ENCODE results near the gene TBC1D1. TPM values are rescaled to one million over a fixed set of nuclear protein-coding genes. Genes with fewer than 3 reads are reported as not detected.

TBC1D1 gene
- total RNA-seq, 2 donors from 2014 or later, result 58.0 to 68.7 TPM

DNA sequence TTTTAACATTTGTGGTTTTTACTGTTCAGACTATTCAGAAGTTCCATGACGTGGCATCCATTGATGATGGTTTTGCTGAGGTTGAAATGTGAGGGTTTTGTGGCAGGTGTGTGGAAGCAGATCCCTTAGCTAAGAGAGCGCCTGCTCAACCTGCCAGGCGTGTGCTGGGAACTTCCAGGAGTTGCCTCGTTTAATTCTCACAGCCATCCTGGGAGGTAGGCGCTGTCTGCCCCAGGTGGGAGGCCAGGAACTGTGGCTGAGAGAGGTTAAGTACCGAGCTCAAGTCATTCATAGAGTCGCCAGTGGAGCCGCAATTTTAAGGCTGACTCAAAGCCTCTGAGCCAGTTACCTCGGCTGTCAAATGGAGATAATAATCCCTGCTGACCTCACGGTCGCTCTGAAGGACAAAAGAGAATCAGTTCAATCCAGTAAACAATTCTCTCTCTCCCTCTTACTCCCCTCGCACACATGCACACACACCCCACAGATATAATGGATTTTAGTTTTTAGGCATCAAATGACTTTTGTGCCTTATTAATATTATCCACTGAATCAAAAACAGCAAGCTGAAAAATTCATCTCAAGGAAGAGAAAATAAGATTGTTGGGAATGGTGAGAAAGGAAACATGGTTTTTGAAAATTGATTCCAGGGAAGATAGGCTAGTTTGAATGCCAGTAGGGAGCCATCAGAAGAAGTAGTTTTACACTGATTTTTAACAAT lies 240.6 kb downstream of the TBC1D1 start:
- peaks cover 71% of the 10 kb centered on the region for H3K4me1 Mint-ChIP-seq (ENCODE audit: low read depth)
- peak overlapping the region; percentile 83 to 92 for H3K4me3 Mint-ChIP-seq
- H3K36me3 Mint-ChIP-seq (ENCODE audit: insufficient read depth in 2 of 2), result peaks cover 8 to 10% of the 10 kb centered on the region in 2 donors
- ATAC-seq (replicated peaks in 1 of 2), result peak; percentile 56 to 58
- H3K27ac Mint-ChIP-seq, result peak overlapping the region; percentile 99
- no peaks in the 10 kb centered on the region for H3K27me3 Mint-ChIP-seq (ENCODE audit: low read depth)
- peak; percentile 78 to 85 for DNase-seq
- H3K9me3 Mint-ChIP-seq, result no peaks in the 10 kb centered on the region

DNA sequence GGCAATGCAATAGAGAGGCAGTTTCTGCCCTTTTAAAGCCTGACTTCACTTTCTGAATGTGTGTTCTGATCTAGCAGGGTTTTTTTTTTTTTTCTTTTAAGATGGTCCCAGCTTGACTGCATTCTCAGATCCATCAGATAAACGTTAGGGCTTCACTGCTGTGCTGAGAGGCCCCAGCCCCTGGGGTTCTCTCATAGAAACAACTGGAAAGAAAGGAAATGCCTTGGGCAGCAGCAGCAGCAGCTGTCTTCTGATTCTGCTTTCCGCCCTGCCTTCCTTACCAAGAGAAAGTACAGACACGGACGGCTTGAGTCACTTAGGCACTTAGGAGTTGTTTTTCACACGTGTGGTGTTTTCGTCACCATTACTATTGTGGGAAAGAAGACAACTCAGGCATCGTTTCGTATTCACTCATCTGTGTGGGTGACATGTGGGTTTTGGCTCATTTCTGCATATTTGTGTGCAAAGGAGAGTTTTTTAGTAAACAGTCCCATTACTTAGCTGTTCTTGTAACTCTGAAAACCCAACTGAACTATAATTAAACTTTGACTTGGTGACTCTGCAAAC lies 241.3 kb downstream of the TBC1D1 start:
- Mint-ChIP-seq H3K36me3 (ENCODE audit: insufficient read depth in 2 of 2) (peaks cover 8 to 9% of the 10 kb centered on the region in 2 donors), H3K27me3 (ENCODE audit: low read depth) (no peaks in the 10 kb centered on the region), H3K9me3 (no peaks in the 10 kb centered on the region)

DNA sequence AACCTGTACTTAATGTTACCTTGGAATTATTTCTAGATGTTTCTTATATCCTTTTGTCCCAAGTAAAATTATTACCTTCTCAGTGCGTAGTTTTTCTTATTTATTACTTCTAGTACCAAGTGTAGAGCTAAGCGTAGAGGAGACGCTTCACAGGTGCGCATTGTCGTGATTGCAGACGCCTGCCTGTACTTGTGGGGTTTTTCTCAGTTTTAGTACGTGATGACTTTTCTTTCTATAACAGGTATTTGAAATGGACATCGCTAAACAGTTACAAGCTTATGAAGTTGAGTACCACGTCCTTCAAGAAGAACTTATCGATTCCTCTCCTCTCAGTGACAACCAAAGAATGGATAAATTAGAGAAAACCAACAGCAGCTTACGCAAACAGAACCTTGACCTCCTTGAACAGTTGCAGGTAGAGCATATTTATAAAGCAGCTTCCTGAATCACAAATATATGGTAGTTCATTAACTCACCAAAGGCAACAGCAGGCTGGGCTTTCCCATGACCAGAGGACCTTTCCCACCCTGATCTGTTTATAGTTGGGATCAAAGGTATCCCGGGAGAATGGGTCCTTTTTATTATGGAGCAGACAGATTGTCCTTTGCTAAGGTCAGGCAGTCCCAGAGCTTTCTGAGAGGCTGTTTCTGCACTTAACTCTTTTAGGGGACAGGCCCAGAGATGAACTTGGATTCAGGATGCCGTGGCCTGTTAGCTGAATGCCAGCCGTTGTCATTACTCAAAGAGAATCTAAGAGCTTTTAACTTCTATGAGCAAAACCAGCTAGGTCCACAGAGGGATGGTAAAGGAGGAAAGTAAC lies 242.2 kb downstream of the TBC1D1 start:
- H3K27ac Mint-ChIP-seq, result peak overlapping the region; percentile 99
- no peaks in the 10 kb centered on the region for H3K27me3 Mint-ChIP-seq (ENCODE audit: low read depth)
- ATAC-seq (replicated peaks in 1 of 2) (no peak), DNase-seq (no peak)
- no peaks in the 10 kb centered on the region for H3K9me3 Mint-ChIP-seq
- H3K4me3 Mint-ChIP-seq, result peak overlapping the region; percentile 83 to 92
- H3K4me1 Mint-ChIP-seq (ENCODE audit: low read depth), result peaks cover 62% of the 10 kb centered on the region
- H3K36me3 Mint-ChIP-seq (ENCODE audit: insufficient read depth in 2 of 2), result peaks cover 9% of the 10 kb centered on the region in 2 donors

More for the DNA sequence above, 241.3 kb downstream of the TBC1D1 start:
- peak; percentile 61 to 64 for ATAC-seq (replicated peaks in 1 of 2)
- Mint-ChIP-seq H3K4me1 (ENCODE audit: low read depth) (peaks cover 65% of the 10 kb centered on the region), H3K27ac (peak overlapping the region; percentile 99), H3K4me3 (peak overlapping the region; percentile 83 to 92)
- DNase-seq, result peak; percentile 83 to 85

DNA sequence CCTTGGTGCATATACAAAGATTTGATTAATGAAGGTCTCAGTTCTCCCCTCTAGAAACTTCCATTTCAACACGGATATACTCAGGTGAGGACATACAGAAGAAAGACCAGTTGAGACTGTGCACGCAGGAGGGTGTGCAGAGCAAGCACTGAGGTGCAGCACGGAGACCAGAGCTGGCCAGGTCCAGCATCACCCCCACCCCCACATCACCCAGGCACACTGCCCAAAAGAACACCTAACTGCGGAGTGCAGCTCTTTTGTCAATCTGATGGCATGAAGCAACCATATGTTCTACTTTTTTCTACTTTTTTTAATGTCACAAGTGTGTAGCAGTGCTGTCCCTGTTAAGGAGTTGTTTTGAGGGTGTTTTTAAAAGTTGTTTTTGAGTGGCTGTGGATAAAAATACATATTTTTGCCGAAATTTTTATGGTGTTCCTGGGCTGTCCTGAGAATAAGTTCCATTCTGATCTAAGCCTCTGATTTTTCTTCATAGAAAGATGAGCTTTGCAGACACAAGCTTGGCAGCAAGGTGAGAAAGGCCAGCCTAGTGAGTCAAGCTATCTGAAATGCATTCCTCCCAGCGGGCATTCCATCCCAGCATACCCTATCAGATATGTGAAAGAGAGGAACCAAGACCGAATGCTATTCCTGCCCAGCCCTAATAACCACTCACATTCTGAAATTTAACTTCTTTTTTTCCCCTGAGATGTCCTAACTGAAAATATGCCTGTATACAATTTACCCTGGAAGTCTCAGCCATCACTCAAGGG lies 243.0 kb downstream of the TBC1D1 start:
- Mint-ChIP-seq H3K4me1 (ENCODE audit: low read depth) (peaks cover 62% of the 10 kb centered on the region), H3K4me3 (no peak overlapping the region), H3K36me3 (ENCODE audit: insufficient read depth in 2 of 2) (peaks cover 11 to 13% of the 10 kb centered on the region in 2 donors), H3K27ac (peak overlapping the region; percentile 10), H3K27me3 (ENCODE audit: low read depth) (no peaks in the 10 kb centered on the region), H3K9me3 (no peaks in the 10 kb centered on the region)
- ATAC-seq (replicated peaks in 1 of 2) (no peak), DNase-seq (no peak)

DNA sequence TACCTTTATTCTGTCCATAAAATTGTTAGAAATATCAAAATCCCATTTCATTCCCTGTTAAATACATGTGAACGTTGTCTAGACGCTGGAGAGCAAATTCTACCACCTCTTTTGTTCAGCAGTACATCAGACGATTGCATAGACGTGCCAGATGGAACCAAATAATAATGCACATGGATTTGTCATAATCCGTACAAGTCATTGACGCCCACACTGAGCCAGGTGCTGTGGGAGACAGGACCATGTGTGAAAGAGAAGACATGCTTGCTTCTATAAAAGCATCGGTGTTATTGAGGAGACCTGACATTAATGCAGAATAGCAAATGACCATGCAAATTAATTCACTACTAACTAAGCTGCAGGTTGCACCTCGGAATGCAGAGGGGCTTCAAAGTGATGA lies 244.3 kb downstream of the TBC1D1 start:
- Mint-ChIP-seq H3K4me1 (ENCODE audit: low read depth) (peaks cover 54% of the 10 kb centered on the region), H3K27ac (no peak overlapping the region)

DNA sequence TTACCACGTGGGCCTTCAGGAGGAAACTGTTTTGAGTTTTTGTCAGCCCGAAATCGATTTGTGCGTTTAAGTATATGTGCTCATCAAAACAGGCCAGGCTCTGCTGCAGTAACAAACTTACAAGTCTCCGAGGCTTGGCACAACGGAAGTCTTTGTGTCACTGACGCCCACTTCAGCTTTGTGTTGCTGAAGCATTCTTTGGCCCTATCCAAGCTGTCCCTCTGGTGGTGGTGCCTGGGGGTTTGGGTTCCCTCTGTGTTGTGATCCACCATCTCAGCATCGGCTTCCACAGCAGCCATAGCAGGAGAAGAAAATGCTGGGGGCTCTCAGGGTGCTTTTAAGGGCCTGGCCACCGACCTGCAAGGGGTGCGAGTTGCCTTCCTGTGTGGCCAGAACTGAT lies 245.7 kb downstream of the TBC1D1 start:
- no peaks in the 10 kb centered on the region for H3K27me3 Mint-ChIP-seq (ENCODE audit: low read depth)
- no peaks in the 10 kb centered on the region for H3K9me3 Mint-ChIP-seq
- DNase-seq, result no peak
- peaks cover 40% of the 10 kb centered on the region for H3K4me1 Mint-ChIP-seq (ENCODE audit: low read depth)
- H3K4me3 Mint-ChIP-seq, result no peak overlapping the region
- peaks cover 15 to 21% of the 10 kb centered on the region in 2 donors for H3K36me3 Mint-ChIP-seq (ENCODE audit: insufficient read depth in 2 of 2)
- no peak for ATAC-seq (replicated peaks in 1 of 2)
- no peak overlapping the region for H3K27ac Mint-ChIP-seq

More for the DNA sequence above, 244.3 kb downstream of the TBC1D1 start:
- DNase-seq (no peak), ATAC-seq (replicated peaks in 1 of 2) (no peak)
- H3K36me3 Mint-ChIP-seq (ENCODE audit: insufficient read depth in 2 of 2), result peaks cover 15 to 21% of the 10 kb centered on the region in 2 donors
- no peak overlapping the region for H3K4me3 Mint-ChIP-seq
- no peaks in the 10 kb centered on the region for H3K9me3 Mint-ChIP-seq
- no peaks in the 10 kb centered on the region for H3K27me3 Mint-ChIP-seq (ENCODE audit: low read depth)

DNA sequence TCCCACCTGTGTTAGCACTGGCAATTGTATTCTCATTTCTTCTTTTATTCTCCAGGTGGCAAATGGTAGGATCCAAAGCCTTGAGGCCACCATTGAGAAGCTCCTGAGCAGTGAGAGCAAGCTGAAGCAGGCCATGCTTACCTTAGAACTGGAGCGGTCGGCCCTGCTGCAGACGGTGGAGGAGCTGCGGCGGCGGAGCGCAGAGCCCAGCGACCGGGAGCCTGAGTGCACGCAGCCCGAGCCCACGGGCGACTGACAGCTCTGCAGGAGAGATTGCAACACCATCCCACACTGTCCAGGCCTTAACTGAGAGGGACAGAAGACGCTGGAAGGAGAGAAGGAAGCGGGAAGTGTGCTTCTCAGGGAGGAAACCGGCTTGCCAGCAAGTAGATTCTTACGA lies 246.2 kb downstream of the TBC1D1 start:
- H3K4me1 Mint-ChIP-seq (ENCODE audit: low read depth), result peaks cover 40% of the 10 kb centered on the region
- H3K9me3 Mint-ChIP-seq, result no peaks in the 10 kb centered on the region
- no peak for ATAC-seq (replicated peaks in 1 of 2)
- no peak overlapping the region for H3K27ac Mint-ChIP-seq
- H3K4me3 Mint-ChIP-seq, result no peak overlapping the region
- peaks cover 15 to 21% of the 10 kb centered on the region in 2 donors for H3K36me3 Mint-ChIP-seq (ENCODE audit: insufficient read depth in 2 of 2)
- no peaks in the 10 kb centered on the region for H3K27me3 Mint-ChIP-seq (ENCODE audit: low read depth)
- no peak for DNase-seq

DNA sequence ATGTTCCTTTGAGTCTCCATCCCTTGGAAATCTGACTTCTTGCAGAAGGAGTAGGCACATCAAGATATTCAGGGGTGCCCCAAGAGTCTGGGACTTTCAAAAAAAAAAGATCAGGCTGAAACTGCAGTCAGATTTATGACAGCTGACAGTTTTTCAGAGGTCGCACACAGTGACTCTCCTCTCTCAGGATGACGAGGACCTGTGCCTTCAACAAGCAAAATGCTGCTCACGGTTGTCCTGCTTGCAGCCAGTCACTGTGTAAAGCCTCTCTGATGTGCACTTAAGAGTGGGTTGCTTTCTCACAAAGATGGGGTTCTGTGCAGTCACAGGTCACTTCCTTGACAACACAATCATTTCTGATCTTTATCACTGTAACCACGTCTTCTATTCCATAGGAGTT lies 247.5 kb downstream of the TBC1D1 start:
- DNase-seq (no peak), ATAC-seq (replicated peaks in 1 of 2) (peak; percentile 51 to 79)
- peaks cover 32% of the 10 kb centered on the region for H3K4me1 Mint-ChIP-seq (ENCODE audit: low read depth)
- H3K27ac Mint-ChIP-seq, result peak overlapping the region; percentile 55
- H3K4me3 Mint-ChIP-seq, result no peak overlapping the region
- H3K36me3 Mint-ChIP-seq (ENCODE audit: insufficient read depth in 2 of 2), result peaks cover 13 to 17% of the 10 kb centered on the region in 2 donors
- H3K9me3 Mint-ChIP-seq, result no peaks in the 10 kb centered on the region
- H3K27me3 Mint-ChIP-seq (ENCODE audit: low read depth), result no peaks in the 10 kb centered on the region

DNA sequence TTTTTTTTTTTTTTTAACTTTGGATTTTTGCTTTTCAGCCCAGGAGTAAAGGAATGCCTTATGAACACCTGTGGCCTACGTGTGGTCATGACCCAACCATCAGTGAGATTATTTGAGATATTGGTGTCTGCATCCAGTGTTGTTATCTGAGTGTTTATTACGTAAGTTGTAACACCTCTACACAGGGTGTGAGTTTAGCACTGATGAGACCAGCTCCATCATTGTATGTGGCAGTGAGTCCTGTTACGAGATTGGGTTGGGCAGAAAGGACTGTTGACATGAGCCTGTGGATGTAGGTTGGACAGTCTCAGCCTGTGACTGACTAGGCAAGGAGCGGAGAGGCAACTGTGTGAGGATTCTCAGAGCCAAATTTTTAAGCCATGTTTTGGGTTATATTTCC lies 248.3 kb downstream of the TBC1D1 start:
- H3K27me3 Mint-ChIP-seq (ENCODE audit: low read depth), result no peaks in the 10 kb centered on the region
- DNase-seq (no peak), ATAC-seq (replicated peaks in 1 of 2) (no peak)
- H3K36me3 Mint-ChIP-seq (ENCODE audit: insufficient read depth in 2 of 2), result peaks cover 9 to 14% of the 10 kb centered on the region in 2 donors
- no peak overlapping the region for H3K4me3 Mint-ChIP-seq
- no peaks in the 10 kb centered on the region for H3K9me3 Mint-ChIP-seq
- peaks cover 25% of the 10 kb centered on the region for H3K4me1 Mint-ChIP-seq (ENCODE audit: low read depth)
- no peak overlapping the region for H3K27ac Mint-ChIP-seq

DNA sequence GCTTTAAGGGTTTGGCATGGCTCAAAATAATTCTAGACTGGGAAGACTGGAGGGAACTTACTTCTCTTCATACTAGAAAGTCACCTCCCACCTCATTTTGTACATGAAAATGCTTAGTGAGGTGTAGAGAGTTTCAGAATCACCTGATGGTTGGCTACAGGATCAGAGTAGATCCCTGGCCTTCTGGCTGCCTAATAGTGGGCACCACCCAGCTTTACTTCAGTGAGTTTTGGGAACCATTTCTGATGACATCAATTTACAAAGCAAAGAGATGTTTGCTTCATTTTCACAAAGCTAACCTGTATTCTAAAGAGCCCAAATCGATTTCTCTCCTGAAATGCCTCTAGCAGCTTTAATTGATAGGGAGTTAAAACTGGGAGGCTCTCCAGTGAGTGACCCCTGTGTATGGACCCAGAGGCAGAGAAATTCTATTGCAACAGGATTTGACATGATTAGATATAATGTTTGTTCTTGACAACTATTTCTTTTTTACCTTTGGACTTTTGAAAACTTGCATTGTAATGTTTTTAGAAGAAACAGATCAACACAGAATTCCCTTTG lies 249.8 kb downstream of the TBC1D1 start:
- Mint-ChIP-seq H3K36me3 (ENCODE audit: insufficient read depth in 2 of 2) (peaks cover 8 to 14% of the 10 kb centered on the region in 2 donors), H3K27me3 (ENCODE audit: low read depth) (no peaks in the 10 kb centered on the region), H3K4me3 (no peak overlapping the region), H3K27ac (peak overlapping the region; percentile 14), H3K4me1 (ENCODE audit: low read depth) (peaks cover 25% of the 10 kb centered on the region), H3K9me3 (no peaks in the 10 kb centered on the region)
- DNase-seq (no peak), ATAC-seq (replicated peaks in 1 of 2) (no peak)

DNA sequence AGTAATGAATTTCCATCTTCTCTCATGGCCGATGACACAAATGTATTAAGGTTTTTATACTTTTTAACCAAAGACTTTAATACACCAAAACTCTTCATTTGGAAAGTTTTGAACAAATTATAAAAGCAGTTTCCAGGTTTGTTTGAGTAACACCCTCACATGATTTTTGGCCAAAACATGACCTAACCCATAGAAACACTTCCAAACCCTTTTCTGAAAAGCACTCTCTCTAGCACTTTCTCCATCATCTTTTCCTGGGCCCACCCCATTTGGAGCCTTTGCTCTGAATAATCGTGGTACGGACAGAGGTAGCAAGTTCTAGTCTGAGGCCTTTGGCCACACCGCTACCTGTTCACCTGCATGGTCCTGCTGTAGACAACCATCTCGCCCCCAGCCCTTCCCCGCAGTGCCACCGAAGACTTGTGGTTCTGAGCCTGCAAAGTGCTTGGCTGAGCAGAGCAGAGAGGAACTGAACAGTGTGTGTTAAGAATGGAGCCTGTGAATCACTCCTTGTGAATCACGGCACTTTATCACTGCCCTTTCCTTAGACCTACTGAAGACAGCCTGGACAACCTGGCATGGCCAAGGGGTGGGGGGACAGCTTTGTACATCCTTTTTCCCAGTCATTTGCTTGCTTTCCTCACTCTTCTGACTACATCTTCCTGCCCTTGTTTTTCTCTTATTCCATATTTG lies 251.1 kb downstream of the TBC1D1 start:
- Mint-ChIP-seq H3K4me1 (ENCODE audit: low read depth) (peaks cover 25% of the 10 kb centered on the region), H3K4me3 (peak overlapping the region in 1 of 2 donors; percentile 61), H3K27ac (peak overlapping the region; percentile 85), H3K9me3 (no peaks in the 10 kb centered on the region), H3K27me3 (ENCODE audit: low read depth) (no peaks in the 10 kb centered on the region), H3K36me3 (ENCODE audit: insufficient read depth in 2 of 2) (peaks cover 6 to 14% of the 10 kb centered on the region in 2 donors)
- no peak for DNase-seq
- ATAC-seq (replicated peaks in 1 of 2), result peak; percentile 67 to 69

DNA sequence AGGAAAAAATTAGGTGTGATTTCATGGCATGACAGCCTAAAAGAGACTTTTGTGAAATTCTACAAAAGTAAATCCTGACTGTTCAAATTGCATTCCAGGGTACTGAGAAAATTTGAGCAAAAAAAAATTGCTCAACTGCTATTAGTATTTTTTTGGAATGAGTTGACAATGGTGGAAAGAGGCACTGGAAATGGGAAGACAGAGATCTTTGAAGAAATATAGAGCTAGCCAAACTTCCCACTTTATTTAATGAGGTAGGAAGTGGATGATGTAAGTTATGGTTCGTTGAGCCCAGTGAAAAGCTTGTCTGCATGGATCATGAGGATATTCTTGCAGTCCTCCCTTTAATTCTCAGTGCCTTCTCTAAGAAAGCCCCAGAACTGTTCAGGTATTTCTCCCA lies 253.1 kb downstream of the TBC1D1 start:
- H3K4me1 Mint-ChIP-seq (ENCODE audit: low read depth), result peaks cover 14% of the 10 kb centered on the region
- peaks cover 6 to 9% of the 10 kb centered on the region in 2 donors for H3K36me3 Mint-ChIP-seq (ENCODE audit: insufficient read depth in 2 of 2)
- no peak overlapping the region for H3K27ac Mint-ChIP-seq
- ATAC-seq (replicated peaks in 1 of 2) (no peak), DNase-seq (no peak)
- H3K4me3 Mint-ChIP-seq, result no peak overlapping the region
- H3K27me3 Mint-ChIP-seq (ENCODE audit: low read depth), result peaks cover 7% of the 10 kb centered on the region
- H3K9me3 Mint-ChIP-seq, result peaks cover 2 to 5% of the 10 kb centered on the region in 2 donors
